GM19463 (cell line): Measurements from ENCODE around the gene ELF1.

Experiments
- ATAC-seq: cut with Tn5 transposase; IDR thresholded peaks from one replicate; pipeline ENCODE4 v1.9.1; 2021; ENCODE audit warnings: mild to moderate bottlenecking, moderate library complexity; ENCODE audit not compliant: unreplicated experiment

Gene ELF1

DNA sequence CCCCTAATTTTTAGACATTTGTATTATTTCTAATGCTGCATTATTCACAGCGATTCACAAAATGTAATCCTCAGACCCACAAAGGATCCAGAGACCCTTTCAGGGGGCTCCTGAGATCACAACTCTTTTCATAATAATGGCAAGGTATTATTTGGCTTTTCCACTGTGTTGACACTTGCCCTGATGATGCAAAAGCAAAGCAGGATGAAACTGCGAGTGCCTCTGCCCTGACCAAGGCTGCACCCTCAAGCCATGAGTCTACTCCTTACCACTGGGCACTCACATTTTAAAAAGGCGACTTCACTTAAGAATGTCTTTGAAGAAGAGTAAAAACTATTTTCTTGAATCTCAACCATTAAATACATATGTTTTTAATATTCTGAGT, 11.4 kb downstream of the ELF1 start:
- peak; percentile 37 for ATAC-seq

DNA sequence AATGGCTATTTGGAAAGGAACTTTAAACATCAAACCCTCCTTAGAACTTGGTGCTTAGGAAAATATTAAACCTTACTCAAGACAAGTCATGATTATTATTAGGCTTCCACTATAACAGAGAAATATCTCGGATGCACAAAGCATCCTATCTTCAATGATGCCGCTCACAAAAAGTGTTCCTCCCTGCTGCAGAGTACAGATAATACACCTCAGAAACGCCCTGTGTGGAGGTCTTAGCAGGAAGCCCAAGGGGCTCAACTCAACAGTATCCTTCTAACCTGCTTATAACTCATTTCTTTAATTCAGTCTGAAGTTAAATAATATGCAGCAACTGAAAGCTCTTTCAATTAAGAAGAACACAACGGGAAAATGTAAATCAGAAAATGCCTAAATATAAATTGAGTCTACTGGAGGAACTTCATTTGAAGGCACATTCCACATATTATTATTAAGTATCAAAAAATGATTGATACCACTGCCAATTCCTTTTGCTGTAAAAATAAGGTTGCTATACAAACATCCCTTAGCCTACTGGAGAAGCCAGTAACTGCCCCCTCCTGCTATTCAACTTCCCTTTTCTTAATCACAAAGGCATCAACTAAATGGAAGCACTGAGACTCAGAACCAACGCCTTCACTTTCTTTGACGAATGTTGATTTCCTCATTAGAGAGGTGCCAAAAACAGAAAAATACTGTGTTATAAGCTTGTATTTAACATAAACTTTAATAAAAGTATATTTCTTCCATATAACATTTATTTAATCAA, 12.0 kb downstream of the ELF1 start:
- no peak for ATAC-seq

DNA sequence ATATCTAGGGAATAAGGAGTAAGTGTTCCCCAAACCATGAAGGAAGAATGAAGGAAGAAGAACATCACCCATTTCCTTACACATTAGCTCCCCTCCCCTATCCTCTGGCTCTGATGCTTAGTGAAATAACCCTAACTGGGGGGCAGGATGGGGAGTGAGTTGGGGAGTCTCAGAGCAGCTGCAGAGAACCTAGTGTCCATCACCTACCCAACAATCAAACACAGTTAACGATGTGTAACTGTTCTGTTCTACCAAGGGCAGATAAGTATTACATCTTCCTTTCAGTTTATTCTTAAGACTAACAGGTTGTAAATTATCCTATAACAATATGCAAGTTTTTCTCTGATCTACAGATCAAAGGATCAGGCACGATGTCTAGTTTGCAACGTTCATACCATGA, 12.8 kb downstream of the ELF1 start:
- ATAC-seq, result no peak

DNA sequence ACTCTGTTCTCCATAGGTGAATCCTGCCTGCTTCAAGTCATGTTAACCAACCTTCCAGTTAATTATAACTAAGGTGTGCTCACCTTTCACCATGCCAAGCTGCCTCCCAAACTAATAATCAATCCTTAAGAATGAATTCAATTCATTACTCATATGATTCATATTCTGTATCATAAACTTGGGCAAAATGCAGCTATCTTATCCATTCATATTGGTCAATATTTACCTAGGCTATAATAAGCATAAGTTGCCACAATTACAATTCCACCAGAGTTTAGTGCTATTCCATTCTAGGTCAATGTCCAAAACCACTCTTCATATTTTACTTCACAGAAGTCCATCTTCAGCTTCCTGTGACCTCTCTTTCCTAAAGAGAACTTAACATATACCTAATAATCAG, 13.4 kb downstream of the ELF1 start:
- no peak for ATAC-seq

DNA sequence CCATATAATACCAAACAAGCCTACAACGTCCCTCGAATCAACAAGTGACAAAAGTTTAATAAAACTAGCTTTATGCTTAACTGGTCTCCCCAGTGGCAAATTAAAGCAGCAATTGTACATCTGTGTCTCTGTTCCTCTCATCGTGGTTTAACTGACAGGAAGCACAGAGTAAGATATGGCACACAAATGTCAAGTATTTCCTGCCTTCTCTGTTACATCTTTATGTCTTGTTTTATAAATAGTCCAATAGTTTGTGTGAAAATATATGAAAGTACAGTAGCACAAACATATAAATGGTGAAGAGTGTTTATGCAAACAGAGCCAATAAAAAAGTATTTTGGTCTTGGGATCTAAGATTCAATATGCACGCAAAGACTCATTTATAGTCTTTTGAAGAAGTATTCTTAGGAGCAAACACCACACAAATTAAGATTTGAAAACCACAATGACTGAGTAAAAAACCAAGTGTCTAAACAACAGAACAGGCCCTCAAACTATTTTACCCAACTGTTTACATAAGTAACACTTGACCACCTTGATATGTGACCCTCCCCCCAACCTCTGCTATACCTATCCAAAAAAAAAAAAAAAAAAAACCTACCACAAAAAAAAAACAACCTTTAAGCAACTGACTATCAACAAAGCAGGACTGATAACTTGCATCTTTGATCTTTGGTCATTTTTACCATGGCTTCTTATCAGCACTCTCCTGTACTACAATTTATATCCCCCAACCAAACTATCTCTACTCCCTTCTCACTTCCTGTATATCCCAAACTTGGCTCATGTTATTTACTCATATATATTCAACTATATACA, 14.0 kb downstream of the ELF1 start:
- peak; percentile 67 for ATAC-seq

DNA sequence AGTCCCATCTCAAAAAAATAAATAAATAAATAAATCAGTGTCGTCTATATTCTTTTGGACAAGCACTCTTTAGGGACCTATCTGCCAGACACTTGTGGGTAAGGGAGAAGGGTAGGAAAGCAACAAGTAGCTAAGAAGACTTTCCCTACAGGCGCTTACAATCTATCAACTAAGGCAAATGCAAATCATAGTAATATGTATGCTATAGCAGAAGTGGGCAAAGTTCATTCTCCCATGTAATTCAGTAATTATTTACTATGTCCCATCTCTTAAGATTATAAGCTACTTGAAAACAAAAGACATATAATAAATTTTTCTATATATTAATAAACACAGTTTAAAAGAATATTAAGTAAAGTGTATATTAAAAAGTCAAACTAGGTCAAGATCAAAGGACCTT, 16.5 kb downstream of the ELF1 start:
- ATAC-seq, result no peak

DNA sequence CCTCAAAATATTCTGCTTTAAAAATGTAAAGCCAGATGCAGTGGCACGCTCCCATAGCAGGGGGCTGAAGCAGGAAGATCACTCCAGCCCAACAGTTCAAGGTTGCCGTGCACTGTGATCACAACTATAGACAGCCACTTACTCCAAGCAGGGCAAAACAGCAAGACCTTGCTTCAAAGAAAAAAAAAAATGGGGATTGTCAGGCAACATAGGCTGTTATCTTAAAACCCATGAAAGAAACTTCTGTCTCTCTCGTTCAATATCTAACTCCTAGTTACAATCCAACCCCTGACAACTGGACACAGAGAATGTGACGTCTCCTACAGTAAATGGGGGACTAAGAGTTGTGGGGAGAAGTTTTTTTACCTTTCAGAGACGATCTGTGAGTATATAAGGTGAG, 17.4 kb downstream of the ELF1 start:
- ATAC-seq, result no peak

DNA sequence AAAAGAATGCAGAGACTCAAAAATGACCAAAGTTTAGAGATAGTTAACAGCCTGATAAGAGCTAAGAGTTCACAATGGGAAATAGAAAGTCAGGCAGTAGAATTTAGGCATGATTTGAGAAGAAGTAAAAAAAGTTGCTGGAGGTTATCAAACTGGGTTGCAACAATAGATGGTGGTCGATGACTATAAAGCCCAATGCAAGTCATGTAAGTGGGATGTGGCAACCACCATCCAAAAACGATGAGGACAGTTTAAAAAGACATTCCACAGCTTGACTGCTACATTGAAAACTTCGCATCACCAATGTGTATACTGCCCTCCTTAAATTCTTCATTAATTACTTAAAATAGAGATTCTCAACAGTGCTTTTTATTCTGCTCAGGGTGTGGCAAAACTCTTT, 19.7 kb downstream of the ELF1 start:
- ATAC-seq, result no peak

DNA sequence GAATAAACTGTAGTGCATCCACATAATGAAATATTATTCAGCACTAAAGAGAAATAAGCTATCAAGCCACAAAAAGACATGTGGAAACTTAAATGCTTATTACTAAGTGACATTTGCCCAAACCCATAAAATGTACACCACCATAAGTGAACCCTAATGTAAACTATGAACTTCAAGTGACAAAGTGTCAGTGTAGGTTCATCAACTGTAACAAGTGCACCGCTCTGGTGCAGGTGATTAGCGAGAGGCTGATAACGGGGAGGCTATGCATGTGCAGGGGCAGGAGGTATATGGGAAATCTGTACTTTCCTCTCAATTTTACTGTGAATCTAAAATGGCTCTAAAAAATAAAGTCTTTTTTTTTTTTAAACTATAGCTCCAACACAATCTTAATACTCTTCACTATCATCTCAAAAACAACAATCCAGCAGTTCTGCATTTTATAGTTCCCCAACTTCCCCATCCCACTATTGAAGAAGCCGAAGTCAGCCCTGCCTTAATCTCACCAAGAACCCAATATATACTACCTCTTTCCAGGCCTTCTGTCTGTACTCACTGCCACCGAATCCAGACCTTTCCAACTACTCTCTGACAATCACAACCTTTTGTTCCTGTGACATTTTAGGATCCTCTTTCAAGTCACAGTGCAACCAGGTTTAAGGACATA, 22.6 kb downstream of the ELF1 start:
- ATAC-seq, result no peak

DNA sequence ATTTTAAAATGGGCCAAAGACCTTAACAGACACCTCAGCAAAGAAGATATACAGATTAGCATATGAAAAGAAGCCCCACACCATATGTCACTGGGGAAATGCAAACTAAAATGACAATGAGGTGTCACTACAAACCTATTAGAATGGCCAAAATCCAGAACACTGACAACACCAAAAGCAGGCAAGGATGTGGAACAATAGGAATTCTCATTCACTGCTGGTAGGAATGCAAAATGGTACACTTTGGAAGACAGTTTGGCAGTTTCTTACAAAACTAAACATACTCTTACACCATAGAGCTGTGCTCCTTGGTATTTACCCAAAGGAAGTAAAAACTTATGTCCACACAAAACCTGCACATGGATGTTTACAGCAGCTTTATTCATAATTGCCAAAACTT, 23.1 kb downstream of the ELF1 start:
- no peak for ATAC-seq

DNA sequence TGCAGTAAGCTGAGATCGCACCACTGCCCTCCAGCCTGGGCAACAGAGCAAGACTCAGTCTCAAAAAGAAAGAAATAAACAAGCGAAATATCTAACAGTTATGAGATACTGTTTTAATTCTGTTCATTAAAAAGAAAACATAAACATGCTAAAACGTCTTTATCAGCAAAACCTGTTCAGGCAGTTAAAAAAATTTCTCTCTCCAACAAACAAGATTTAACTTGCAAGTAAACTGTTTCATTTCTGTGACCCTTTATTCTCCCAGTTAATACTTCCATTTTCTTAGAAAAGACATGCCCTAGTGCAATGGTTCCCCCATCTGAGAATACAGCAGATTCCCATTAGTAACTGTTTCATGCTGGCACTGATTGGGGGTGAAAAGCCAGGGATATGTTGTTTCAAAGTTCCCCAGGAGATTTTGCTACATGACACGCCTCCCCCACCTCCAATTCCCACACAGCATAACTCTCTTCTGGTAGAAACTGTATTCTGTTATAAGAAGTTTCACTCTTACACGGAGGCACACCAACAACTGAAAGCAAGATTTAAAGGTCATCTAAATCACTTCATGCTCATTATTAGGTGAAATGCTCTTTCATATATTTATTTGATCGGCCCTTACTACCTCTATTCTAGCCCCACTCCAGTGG, 24.4 kb downstream of the ELF1 start:
- ATAC-seq, result peak; percentile 78

DNA sequence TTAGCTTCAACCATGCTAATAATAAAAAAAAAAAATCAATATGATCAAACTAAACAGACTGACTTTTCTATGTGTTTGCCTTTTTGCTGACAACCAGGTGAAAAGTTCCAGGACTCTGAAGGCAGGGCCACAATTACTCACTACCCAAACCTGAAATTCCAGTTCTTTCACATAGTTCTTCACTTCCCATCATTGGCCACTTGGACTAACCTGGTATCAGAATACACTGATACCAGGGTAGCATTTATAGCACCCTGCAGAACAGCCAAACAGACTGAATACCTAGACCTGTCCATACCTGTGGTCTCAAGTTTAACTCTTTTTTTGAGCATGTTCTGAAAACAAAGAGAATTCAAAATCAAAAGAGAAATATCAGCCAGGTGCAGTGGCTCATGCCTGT, 25.1 kb downstream of the ELF1 start:
- no peak for ATAC-seq

DNA sequence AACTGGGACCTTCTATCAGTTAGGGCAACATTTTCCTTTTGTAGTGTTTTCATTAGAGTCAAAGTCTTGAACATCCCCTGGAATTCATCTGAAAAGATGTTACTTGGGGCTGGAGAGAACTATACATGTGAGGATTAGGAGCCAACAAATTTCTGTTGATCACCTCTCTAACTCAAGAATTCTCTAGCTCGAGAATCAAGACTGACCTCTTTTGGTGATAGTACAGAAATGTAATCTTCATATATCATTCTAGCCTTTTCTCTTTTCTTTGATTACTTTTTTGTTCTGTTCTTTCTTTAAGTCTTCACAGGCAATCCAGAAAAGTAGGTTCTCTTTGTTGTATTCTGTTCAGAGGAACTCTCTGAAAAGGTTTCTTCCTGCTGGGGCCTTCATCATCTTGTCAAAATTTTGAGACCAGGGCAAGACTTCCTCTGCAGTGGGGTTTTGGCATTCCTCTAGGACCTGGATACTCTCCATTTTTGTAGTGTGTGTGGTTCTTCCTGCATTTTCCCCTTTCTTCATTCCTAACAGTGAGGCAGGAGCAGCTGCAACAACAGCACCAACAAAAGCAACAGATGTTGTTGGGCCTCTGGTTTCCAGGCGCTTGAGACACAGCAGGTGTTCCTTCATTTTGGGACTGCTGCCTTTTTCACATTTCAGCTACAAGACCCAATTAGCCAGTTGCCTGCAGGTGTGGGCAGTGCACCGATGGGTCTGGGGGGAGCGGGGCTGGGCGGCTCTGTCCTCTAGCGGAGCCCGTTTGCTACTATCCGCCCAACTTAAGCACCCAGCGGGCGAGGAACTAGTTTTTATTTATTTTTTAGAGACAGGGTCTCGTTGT, 26.2 kb downstream of the ELF1 start:
- ATAC-seq, result no peak

DNA sequence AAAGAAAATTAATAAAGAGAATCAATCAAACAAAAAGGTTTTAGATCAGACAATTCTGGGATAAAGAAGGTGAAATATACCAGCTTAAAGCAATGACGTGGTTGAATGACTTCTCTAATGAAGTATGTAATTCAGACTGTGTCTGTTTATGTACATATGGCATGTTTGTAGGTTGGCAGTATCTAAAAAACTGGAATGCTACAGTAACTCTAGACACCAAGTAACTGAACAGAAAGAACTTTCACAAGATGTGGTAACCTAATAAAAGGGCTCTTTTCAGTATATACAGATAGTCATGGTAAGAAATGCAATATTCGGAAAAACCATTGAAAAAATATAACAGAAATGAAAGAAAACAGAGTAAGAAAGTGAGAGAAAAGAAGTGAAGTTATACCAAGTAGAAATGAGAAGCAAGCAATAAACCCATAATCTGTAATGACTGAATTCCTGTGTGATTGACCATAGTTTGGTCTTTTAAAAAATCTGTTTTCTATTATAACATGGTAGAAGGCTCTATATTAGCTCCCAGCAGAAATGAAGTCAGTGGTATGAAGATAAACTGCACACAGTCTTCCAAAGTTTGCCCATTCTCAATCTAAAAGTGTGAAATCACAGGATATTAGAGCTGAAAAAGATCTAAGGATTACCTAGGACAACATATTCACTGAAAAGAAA, 31.4 kb downstream of the ELF1 start:
- ATAC-seq, result no peak

DNA sequence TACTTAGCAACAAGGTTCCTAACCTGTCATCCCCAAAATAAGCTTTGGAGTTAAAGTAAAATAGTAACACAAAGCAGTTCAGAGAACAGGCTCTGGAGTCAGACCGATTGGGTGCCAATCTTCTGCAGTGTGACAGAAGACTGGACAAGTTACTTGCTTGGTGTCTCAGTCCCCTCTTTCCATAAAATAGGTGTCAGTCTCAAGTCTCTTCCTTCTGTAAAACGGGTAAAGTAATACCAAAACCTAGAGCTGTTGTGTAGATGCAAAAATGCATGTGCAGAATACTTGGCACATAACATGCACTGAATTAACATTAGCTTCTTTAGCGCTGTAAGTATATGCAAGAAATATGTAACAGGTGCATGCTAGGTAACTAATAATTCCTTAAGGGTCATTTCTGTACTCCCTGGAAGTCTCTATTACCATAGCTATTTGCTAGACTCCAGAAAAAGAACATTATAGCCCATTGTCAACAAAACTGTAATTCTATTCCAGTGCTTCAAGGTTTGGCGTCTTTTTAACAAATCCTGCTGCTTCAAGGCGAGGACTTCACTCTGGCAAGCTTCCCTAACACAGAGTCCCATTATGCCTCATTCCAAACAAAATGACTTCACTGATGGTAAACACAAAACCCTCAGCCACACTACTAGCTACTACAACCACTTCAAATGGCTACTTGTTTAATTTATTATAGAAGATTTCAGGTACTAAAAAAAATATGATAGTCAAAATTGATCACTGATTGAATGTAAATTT, 32.8 kb downstream of the ELF1 start:
- ATAC-seq, result no peak

DNA sequence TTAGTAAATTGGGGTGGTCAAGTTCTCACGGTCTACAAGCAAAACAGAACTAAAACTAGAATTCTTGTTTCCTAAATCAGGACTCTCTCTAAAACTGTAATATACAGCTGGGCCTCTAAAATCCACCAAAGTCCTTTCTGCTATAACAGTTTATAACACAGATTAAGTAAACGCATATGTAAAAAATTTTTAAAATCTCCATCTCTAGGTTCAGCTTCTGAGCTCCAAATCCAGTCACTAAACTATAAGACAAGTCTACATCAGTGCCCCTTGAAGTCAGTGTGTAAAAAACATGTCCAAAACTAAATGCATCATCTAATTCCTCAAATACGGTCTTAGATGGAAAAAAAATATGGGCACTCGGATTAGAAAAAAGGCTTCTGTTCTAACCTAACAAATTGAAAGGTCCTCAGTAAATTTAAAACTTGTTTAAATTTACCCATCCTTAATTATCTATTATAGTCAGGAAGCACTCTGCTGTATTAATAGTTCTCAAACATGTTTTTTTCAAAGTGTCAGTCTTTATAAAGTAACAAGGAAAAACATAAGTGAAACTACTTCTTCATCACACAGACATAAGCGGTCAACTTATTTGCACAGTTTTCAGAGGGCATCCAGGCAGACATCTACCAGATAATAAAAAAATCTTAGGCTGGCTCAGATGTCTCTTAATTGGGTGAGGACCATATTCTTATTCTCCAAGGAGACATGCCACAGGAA, 33.6 kb downstream of the ELF1 start:
- no peak for ATAC-seq

DNA sequence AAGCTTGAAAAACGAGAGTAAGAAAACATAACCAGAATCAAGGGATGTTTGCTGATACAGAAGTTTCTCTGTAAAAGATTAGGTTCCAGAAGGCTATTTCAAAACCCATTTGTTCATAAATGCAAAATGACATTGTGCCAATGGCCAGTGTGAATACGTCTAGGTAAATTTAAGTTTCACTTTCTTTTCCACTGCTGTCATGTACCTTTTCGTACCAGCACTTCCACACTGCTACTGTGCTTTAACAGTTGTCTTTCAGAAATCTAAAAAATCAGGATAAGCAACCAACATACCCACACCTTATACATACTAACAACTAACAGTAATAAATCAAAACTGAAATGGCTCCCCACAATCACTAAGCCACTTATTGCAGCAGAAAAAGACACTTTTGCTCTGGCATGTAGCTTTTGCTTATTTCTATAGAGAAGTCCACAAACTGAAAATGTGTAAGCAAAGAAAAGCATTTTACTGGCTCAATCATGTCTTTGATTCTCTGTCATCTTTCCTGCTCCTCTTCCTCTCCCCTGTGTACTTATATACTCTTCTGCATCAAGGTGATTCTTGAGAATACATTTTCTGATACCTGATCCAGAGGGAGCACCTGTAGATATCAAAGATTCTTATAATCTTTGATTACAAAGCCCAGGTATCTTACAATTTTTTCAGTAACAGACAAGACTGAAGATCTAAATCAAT, 34.3 kb downstream of the ELF1 start:
- peak; percentile 44 for ATAC-seq
